ENCODE results near the gene GRM1.

GRM1 gene

DNA sequence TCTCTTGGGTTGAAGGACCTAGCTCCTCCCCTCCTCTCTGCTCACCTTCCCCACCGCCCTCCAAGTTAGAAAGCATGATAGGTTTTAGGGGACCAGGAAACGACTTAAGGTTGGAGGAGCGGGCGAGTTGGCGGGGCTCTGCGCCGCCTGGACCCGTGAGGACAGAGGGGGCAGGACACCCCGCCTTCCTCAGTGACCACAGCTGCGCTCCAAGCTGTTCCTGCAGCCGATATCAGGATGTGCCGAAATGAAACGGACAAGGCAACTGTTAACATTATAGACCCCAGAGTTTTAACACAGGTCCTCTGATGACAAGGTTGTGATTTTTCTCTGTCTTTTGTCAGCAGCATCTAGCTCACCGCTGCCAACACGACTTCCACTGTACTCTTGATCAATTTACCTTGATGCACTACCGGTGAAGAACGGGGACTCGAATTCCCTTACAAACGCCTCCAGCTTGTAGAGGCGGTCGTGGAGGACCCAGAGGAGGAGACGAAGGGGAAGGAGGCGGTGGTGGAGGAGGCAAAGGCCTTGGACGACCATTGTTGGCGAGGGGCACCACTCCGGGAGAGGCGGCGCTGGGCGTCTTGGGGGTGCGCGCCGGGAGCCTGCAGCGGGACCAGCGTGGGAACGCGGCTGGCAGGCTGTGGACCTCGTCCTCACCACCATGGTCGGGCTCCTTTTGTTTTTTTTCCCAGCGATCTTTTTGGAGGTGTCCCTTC, at the start of gene GRM1:
Gene GRM1, plus strand, starts transcription at position 212 of the 722 bp plus-strand sequence. Its CDS starts 456 bp downstream, at position 668.
- DNase-seq, result no peak

DNA sequence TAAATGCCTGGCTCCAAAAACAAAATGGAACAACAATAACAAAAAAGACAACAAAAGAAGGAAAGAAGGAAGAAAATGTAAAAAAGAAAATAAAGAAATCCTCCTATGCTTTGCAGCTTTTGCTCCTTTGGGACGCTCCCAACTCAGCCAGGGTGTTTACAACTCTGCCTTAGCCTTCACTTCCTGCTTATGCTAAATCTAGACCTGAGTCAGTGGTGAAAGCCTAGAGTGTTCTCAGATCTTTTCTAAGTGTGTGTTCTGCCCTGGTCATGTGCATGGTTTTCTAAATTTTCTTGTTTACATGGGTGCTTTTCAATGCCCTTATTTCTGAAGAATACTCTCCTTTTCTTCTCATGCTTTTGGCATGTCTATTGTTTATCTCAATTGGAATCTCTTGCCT, 19.5 kb upstream of the GRM1 start:
- no peak for DNase-seq

DNA sequence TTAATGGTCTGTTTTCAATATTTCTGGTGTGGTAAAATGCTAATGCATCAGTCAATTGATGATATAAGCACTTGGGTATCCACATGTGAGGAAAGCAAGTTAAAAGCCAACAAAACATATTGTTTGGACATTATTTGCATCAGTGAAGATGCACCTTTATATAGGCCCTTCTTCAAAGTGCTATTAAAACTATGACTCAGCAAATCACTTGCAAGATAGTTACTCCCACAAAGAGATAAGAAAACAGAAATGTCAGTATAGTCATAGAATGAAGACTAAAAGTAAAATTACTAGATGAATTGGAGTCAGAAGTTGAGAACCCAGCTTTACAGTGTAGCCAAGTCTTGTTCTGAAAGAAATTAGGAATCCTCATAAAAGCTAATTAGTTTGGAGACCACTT, 14.6 kb upstream of the GRM1 start:
- no peak for DNase-seq

DNA sequence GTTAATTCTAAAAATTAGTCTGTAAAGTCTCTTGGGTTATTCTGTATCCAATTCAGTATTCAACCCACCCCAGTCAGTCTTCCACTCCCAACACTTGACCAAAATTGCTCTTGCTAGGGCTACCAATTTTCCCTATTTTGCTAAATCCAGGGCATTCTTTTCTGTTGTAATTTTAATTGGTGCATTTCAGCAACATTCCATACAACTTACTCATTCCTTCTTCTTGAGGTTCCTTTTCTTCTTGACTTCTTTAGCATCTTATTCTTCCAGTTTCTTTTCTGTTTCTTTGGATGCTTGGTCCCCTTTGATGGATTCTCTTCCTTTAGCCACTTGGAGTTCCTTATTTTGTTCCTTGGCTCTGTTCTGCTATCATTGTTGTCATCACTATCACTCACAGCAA, 11.2 kb upstream of the GRM1 start:
- no peak for DNase-seq

DNA sequence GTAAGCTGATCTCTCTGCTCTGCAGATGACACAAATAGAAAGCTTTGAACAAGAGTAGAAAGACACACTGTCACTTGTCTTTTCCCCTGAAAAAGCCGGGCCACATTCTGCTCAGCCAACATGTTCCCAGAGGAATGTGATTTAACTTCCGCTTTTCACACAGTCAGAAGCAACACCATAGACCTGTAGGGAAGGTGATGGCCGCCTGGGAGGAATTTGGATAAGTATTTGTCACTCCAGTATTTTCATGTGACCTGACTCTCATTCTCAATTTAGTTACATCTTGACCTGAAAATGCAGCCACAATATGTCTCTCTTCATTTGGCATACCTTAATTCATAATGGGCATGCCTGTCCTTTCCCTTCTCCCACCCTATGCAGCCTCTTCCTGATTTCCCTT, 2.0 kb upstream of the GRM1 start:
- no peak for DNase-seq

DNA sequence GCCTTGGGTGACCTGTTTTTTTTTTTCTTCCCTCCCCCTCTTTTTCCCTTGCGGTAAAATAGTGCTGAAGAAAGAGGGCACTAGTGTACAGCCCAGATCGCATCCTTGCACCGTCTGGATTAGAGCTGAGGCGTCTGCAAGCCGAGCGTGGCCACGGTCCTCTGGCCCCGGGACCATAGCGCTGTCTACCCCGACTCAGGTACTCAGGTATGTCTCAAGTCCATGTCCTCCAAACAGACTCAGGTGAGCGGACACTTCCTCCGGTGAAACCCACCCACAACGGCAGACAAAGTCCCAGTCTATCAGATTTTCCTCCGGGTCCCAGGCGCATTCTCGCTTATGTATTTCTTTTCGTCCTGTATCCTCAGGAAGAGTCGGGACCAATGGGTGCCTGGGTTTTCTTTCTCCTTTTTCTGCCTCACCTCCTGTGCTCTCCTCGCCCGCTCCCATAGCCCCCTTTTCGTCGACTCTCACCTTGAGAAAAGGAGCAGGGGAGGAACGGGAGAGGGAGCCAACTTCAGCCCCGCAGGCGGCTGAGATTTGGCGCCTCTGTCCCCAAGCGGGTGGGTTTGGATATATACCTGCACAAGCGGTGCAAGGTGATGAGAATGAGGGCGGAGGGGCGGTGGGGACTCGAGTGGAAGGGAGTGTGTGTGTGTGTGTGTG, 1.1 kb upstream of the GRM1 start:
- DNase-seq, result peak; percentile 17

DNA sequence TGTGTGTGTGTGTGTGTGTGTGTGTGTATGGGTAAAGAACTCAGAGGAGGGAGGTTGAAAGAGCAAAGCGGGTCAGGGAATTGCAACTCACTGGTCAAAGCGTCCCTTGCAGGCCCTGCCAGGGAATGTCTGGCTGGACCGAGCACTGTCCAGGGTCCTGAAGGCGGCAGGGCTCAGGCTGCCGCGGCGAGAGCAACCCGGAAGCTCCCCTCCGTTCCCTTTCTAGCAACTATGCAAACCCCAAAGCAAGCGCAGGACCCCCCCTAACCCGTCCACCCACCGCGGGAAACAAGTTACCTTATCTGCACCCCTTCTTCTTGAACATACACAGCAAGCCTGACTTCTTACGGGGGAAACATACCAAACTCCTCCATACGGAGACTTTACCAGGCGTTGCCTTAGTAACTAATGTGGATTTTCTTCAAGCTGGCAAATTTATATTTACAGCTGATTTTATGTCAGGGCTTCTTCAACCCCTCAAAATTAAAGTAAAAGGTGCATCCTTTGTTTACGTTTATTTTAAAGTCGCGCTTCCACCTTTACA, 538 bp upstream of the GRM1 start:
- no peak for DNase-seq

DNA sequence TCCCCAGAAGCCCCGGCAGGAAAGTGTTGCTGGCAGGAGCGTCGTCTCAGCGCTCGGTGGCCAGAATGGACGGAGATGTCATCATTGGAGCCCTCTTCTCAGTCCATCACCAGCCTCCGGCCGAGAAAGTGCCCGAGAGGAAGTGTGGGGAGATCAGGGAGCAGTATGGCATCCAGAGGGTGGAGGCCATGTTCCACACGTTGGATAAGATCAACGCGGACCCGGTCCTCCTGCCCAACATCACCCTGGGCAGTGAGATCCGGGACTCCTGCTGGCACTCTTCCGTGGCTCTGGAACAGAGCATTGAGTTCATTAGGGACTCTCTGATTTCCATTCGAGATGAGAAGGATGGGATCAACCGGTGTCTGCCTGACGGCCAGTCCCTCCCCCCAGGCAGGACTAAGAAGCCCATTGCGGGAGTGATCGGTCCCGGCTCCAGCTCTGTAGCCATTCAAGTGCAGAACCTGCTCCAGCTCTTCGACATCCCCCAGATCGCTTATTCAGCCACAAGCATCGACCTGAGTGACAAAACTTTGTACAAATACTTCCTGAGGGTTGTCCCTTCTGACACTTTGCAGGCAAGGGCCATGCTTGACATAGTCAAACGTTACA, 817 bp downstream of the GRM1 start:
- no peak for DNase-seq

DNA sequence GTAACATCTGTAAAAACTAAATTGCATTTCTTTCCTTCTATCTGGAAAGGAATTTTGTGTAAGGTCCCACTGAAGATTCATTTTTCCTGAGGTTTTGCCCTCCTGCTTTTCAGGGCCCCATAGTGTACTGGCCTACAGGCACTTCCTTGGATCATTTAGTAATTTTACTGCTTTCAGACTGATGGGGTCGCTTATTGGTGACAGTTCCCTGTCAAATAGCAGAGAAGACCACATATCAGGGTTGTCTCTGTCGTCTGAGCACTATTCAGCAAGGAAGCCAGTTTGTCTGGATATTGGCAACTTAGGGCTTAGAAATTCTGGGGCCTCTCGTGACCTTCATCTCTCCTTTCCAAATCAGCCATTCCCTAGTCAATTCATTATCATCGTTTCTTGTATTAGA, 3.5 kb downstream of the GRM1 start:
- no peak for DNase-seq

DNA sequence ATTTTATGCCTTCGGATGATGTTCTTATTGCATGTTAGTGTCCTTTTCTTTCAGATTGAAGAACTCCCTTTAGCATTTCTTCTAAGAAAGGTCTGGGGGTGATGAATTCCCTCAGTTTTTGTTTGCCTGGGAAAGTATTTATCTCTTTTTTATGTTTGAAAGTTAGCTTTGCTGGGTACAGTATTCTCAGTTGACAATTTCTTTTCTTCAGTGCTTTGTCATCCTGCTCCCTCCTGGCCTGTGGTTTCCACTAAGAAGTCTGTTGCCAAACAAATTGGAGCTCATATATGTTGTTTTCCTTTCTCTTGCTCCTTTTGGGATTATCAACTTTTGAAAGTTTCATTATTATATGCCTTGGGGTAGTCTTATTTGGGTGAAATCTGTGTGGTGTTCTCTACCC, 11.5 kb downstream of the GRM1 start:
- DNase-seq, result no peak

DNA sequence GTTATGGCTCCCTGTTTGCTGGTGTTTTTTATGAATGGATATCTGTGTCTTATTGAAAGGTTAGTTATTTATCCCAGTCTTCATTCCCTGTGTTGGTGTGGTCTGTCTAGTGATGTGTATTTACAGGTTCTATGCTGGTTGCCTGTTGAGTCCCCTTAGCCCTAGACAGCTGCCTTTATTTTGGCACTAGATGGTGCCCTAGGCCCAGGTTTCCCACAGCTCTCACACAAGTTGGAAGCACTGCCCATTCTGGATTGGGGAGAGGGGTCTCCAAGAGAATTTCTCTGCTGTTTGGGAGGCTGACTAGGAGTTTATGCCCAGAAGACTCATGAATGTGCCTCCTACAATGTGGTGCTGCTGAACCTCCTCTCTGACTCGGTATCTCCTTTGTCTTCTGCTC, 12.4 kb downstream of the GRM1 start:
- no peak for DNase-seq

DNA sequence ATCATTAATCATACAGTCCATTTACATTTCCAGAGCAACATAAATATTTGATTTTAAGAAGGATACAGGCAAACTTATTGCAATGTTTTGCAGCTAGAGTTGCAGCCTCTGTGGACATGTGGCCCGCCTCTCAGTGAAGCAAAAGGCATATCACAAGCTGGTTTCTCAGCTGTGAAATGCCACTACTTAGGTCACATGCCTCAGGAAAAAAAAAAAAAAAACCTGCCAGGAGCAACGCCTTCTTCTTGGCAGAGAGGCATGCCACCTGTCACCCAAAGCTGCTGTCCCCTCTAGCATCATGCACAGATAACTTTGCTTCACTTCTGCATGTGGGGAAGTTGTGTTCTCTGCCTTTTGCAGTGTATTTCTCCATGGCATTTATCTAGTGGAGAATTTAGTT, 18.5 kb downstream of the GRM1 start:
- DNase-seq, result no peak

DNA sequence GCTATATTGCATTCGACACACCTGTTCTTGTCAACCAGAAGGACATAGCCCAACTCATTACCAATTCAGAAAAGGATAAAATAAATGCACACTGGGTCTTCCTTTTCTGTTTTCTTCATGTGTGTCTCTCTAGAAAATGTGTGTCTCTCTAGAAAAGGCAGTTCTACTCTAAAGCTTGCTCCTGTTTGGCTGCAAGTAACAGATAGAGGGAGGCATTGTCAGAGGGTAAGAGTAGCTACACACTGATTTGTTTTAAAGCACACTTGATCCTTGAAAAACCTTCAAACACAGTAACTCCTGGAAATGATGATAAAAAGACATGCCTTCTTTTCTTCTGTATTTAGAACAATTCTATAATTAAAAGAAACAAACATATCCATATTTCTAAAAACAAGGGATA, 21.3 kb downstream of the GRM1 start:
- no peak for DNase-seq

DNA sequence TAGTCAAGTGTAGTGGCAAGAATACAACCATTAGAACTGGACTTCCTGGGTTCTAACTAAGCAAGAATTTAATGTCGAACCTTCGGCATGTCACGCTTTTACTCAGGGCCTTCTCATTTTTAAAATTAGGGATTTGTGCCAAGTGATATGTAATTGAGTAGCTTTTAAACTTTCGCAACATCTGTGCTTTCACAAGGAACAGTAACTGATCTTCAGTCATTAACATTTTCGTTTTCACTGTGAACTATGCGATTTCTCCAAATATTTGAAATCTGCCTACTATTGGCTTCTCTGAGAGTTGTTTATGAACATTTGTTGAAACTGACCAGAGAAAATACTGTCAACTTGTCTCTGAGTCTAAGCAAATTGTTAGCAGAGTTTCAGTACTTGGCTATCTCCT, 27.6 kb downstream of the GRM1 start:
- DNase-seq, result no peak

DNA sequence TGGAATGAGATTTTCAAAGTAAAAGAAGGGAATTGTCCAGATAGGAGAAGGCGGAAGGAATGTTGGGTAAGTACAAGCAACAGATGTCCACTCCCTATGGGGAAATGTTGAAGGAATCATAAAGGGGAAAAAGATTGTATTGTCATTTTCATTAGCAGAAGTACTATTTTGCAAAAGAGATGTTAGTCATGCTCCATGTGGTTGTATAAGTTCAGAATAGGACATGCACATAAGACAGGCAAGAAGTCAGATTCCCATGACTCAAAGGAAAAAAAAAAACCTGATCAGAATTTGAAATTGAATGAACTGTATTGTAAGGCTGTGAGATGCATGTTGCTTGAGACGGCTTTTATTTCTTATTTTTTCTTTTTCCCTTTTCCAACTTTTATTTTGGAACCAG, 36.8 kb downstream of the GRM1 start:
- DNase-seq, result no peak

DNA sequence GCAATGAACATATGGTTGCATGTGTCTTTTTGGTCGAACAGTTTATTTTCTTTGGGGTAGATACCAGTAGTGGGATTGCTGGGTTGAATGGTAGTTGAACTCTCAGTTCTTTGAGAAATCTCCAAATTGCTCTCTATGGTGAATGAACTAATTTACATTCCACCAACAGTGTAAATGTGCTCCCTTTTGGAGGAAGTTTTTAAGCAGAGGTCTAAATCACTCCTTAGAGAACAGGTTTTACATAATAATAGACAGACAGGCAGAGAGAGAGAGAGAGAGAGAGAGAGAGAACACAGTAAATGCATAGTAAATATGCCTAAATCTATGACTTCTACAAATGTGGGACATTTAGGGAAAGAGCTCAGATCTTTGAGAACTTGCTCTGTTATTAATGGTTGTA, 37.6 kb downstream of the GRM1 start:
- DNase-seq, result no peak

DNA sequence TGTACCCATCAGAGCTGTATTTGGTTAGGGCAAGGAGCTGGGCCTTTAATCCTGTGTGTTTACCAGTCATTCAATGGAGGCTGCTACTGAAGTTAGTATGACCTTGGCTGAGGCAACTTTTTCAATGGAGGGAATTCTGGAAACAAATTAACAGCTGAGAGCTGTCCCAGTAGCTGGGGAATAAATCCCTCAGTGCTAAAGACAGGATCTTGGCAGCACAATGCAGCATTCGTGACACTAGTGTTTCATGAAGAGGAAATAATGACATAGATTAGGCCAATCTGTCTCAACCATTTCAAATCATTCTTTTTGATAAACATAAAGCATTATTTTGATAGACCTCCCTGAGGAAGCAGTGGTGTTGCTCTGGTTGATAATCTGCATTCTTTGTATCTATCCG, 42.9 kb downstream of the GRM1 start:
- no peak for DNase-seq

DNA sequence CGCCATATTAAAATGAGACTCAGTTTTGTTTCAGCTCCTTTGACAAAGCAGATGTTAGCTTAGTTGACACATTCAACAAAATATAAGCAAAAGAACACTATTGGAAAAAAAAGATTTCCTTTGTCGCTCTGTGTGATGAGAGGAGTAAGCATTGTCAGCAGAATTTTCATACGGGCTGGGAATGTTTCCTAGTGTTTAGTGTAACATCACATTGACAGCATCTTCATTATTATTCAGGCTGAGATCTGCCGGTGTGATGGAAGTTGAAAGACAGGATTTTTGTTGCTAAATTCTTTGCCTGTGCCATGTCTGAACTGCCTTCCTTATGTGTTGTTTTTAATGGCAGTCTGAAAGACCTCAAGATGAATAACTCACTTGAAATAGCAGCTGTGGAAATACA, 49.1 kb downstream of the GRM1 start:
- no peak for DNase-seq

DNA sequence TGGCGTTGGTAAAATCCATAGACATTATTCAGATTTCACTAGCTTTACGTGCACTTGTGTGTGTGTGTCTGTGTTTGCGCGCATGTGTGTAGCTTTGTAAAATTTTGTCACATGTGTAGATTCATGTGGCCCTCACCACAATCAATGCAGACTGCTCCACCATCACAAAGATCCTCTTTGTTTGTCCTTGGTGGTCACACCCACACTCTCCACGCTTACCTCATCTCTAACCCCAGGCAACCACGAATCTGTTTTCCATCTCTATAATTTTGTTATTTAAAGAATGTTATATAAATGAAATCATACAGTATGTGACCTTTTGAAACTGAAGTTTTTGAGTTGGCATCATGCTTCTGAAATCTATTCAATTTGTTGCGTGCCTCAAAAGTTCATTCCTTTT, 58.5 kb downstream of the GRM1 start:
- no peak for DNase-seq

DNA sequence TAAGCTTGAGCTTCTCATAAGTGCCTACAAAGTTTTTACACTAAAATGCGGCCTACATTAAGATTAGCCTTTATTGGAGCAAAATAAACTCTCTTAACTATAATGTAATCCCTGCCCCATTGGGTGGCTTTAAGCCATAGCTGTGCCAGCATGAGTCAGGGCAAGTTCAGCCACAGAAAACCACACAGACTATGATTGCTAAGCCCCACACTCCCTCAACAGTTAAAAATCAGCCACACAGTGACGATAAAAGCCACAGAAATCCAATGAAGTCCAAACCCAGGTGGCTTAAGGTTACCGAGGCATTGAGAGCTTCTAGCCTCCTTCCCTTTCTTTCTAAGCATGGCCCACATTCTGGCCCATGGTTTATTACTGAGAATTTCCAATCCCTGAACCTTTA, 61.6 kb downstream of the GRM1 start:
- DNase-seq, result no peak

DNA sequence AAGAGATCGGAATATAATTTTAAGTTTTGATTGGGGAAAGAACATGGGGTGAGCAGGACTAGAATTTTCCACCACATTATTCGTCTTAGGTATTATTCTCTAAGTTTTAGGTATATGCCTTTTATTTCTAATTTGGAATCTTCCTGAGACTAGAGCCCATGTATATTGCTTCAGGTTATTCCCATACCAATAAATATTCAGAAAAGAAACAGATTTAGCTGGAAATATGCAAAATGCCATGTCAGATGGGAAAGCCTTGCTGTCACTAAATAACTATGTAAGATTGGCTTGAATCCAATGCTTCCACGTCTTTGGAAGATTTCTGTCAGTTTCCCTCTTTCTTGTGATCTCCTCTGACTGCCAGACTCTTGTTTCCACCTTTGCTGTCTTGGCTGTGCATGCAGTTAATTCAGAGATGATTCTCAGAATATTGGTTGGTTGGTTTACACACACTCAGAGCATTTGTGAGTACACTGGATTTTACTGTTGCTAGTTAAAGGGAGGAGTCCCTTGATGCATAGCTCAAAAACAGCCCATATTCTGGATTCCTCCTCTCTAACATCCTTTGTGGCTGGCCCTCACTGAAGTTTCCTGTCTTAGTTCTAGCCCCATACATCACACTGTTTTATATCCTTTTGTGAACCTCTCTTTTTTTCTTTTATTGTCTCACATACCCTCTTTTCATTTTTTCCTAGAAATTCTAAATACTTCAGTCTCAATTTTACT, 64.3 kb downstream of the GRM1 start:
- no peak for DNase-seq

DNA sequence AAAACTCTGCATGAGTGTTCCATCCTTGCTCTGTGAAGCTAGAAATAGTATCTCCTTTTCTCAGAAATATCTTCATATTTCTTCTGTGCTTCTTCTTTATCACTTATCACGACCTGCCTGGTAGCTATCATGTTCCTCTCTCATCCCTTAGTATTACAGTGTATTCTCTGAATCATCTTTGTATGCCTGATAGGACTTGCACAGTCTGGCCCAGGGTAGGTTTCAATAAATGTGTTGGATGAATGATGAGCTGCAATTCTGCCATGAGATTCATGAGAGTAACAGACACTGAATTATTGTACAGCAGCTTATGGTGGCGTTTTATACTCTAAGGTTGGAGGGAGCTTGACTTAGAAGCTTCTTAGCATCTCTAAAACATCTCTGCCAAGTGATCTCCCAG, 66.6 kb downstream of the GRM1 start:
- no peak for DNase-seq

DNA sequence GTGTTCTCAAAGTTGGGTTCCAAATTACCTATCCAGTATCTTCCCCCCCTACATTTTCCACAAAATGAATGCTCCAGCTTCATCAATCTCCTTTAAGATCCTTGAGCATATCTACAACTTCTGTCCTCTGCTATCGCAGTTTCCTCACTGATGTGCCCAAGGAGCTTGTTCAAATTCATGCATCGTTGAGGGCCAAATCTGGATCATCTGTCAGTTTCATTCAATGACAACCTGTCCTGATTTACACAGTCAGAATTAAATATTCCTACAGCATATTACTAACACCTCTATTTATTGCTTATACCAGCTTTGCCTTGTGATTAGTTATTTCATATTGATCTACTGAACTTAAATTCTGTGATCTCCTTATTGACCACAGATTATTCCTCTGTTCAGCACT, 68.7 kb downstream of the GRM1 start:
- DNase-seq, result no peak

DNA sequence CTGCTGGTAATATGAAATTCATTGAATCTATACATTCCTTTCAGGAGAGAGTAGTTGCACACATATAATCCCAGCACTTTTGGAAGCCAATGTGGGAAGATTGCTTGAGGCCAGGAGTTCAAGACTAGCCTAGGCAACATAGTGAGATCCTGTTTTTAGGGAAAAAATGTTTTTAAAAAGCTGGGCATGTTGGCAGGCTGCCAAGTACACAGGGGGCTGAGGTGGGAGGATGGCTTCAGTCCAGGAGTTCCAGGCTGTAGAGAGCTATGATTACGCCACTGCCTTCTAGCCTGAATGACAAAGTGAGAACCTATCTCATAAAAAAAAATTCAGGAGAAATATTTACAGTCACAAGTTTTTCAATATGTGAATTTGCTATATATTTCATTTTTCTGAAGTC, 71.9 kb downstream of the GRM1 start:
- DNase-seq, result no peak

Data from NCI-H774 (cell line).